Esophagus (tissue), 2 donors: ENCODE data around the gene PTPRU. TPM values are rescaled to one million over a fixed set of nuclear protein-coding genes. Genes with fewer than 3 reads are reported as not detected.

Experiments used
- H3K27ac ChIP-seq, 2 donors: one replicate each; pipeline ENCODE4 v1.5.1; 2013; ENCODE audit warnings: low read depth in 2 of 2, mild to moderate bottlenecking in 2 of 2, inconsistent platforms in 1 of 2, low read length in 1 of 2, moderate library complexity in 1 of 2
- H3K27me3 ChIP-seq, 2 donors: one replicate each; pipeline ENCODE4 v1.6.1; 2013; ENCODE audit warnings: low read length in 2 of 2, control low read depth in 1 of 2, mild to moderate bottlenecking in 1 of 2; ENCODE audit not compliant: insufficient read depth in 2 of 2, control insufficient read depth in 1 of 2
- H3K36me3 ChIP-seq, 2 donors: one replicate each; pipeline ENCODE4 v1.6.1; 2013; ENCODE audit warnings: low read length in 1 of 2; ENCODE audit not compliant: control insufficient read depth in 2 of 2, insufficient read depth in 2 of 2
- H3K4me1 ChIP-seq, 2 donors: one replicate each; pipeline ENCODE4 v1.6.1; 2013; ENCODE audit warnings: low read length in 1 of 2; ENCODE audit not compliant: control insufficient read depth in 2 of 2, insufficient read depth in 2 of 2
- H3K4me3 ChIP-seq, 2 donors: one replicate each; pipeline ENCODE4 v1.5.1; 2013; ENCODE audit warnings: low read length in 2 of 2, mild to moderate bottlenecking in 2 of 2, low read depth in 1 of 2, moderate library complexity in 1 of 2
- H3K9me3 ChIP-seq, 2 donors: one replicate each; pipeline ENCODE4 v1.6.1; 2013; ENCODE audit warnings: mild to moderate bottlenecking in 2 of 2, low read depth in 1 of 2, low read length in 1 of 2, moderate library complexity in 1 of 2; ENCODE audit not compliant: control insufficient read depth in 2 of 2, insufficient read depth in 1 of 2
- WGBS, 2 donors: extraction: QIAGEN DNeasy Blood & Tissue Kit; methylation state at CpG; one replicate each; pipeline ENCODE4 v1.1.7; 2013; 5-methylcytosine and 5-hydroxymethylcytosine counted together
- polyA plus RNA-seq, 2 donors: library from polyadenylated mRNA; stranded (reverse); fragments of 200-250 nt; gene quantifications; one replicate each; pipeline ENCODE4 v1.2.3, GENCODE V29; 2013
- donor health status: healthy with polysubstance abuse.
- donor health status: Bipolar disorder and iron deficiency.

PTPRU gene
- polyA plus RNA-seq, 2 donors: 3.7 to 4.0 TPM

DNA sequence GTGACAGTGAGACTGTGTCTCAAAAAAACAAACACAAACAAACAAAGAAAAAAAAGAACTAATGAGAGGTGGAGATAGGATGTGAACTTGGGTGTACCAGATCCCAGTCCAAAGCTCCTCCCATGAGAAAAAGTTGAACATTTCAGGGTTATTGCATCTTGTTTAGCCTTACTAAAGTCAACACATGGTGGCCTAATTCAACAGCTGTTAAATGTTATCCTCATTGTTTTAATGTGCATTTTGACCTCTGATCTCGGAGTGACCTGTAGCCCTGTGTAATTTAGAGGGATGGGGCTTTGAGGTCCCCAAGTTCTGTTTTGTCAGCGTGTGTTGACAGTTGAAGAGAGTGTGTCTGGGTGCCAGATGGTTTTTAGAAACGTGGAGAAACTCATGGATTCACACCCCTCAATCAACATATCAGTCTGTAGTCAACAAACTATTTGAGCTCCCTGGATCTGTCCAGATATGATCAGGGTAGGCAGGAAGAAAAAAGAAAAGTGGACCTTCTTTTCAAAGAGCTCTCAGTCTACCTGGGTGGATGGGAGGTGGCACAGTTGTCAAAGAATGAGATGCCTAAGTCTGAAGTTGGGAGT lies 34.7 kb downstream of the PTPRU start:
- 51 to 56% methylated on average over 3 of the region's 3 CpGs for WGBS, 2 donors
- Histone ChIP-seq H3K27ac (no peak overlapping the region), H3K36me3 (peaks cover 0 to 2% of the 10 kb centered on the region in 2 donors), H3K27me3 (no peaks in the 10 kb centered on the region), H3K4me1 (peaks cover 0 to 5% of the 10 kb centered on the region in 2 donors), H3K4me3 (no peak overlapping the region), H3K9me3 (no peaks in the 10 kb centered on the region)

DNA sequence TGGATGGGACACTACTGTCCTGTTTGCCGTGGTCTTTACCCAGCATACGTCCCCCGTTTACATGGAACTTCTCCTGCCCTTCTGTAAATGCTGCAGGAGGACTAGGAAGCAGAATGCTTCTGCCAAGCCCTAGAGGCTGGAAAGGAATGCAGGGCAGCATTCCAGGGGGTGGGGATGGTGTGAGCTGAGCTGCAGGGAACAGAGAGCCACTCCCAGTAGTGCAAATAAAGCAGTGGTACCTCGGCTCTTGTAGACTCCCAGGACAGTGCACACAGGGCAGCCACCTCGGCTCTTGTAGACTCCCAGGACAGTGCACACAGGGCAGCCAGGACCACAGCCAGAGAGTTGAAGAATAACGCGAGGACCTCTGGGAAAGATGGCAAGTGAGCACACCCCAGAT lies 35.4 kb downstream of the PTPRU start:
- Histone ChIP-seq H3K9me3 (no peaks in the 10 kb centered on the region), H3K4me1 (peaks cover 0 to 5% of the 10 kb centered on the region in 2 donors), H3K27ac (no peak overlapping the region), H3K4me3 (no peak overlapping the region), H3K36me3 (peaks cover 0 to 2% of the 10 kb centered on the region in 2 donors), H3K27me3 (no peaks in the 10 kb centered on the region)
- WGBS, 2 donors: 9 to 21% methylated on average over 7 of the region's 7 CpGs

DNA sequence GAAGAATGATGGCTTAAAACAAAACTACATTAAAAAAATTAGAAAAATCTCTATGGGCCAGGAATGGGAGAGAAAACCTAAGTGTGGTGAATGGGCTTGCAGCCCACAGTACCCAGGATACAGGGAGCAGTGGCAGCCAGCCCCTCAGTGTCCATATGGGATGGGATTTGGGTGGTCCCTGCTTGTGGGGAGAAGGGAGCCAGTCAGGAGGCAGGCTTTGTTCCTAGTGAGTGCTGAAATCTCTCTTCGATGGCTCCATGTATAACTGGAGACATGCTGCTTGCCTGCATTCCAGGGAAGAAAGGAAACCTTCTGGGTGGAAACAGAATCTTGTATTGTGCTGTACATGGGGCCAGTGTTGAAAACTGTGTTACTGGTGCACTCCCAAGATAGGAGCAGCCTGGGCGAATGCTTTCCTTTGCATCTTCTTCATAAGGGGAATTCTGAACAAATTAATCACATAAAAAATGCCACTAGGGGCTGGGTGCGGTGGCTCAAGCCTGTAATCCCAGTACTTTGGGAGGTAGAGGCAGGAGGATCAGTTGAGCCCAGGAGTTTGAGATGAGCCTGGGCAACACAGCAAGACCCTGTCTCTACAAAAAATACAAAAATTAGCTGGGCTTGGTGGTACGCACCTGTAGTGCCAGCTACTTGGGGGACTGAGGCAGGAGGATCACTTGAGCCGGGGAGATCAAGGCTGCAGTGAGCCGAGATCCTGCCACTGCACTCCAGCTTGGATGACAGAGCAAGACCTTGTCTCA lies 36.0 kb downstream of the PTPRU start:
- no peak overlapping the region for H3K4me3 ChIP-seq
- no peaks in the 10 kb centered on the region for H3K27me3 ChIP-seq
- H3K4me1 ChIP-seq: peaks cover 0 to 5% of the 10 kb centered on the region in 2 donors
- H3K27ac ChIP-seq: no peak overlapping the region
- WGBS, 2 donors: 75 to 76% methylated on average over 6 of the region's 6 CpGs
- H3K36me3 ChIP-seq: peaks cover 0 to 2% of the 10 kb centered on the region in 2 donors
- H3K9me3 ChIP-seq: no peaks in the 10 kb centered on the region

DNA sequence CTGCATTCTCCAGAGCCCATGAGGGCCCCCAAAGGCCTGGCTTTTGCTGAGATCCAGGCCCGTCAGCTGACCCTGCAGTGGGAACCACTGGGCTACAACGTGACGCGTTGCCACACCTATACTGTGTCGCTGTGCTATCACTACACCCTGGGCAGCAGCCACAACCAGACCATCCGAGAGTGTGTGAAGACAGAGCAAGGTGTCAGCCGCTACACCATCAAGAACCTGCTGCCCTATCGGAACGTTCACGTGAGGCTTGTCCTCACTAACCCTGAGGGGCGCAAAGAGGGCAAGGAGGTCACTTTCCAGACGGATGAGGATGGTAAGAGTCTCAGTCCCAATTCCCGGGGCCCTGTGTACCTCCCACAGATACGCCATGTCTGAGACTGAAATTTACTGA lies 39.1 kb downstream of the PTPRU start:
- H3K4me1 ChIP-seq: peaks cover 0 to 5% of the 10 kb centered on the region in 2 donors
- WGBS, 2 donors: 89 to 94% methylated on average over 14 of the region's 14 CpGs
- no peak overlapping the region for H3K27ac ChIP-seq

DNA sequence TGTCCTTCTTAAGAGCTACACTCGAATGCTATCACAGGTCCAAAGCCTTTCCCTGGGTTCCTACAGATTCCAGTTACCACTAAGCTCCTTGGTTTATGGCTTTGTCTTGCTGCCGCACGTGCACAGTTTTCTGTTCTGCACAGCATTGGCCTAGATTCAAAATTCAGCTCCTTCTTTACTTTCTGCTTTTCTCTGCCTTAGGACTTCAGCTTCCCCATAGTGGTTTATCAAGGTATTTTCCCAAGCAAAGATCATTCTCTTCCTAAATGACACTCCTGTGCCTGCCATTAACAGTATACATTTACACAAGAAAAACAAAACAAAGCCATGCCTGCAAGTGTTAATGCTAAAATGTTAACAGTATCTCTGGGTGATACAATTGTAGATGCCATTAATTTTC lies 41.8 kb downstream of the PTPRU start:
- no peaks in the 10 kb centered on the region for H3K9me3 ChIP-seq
- H3K4me3 ChIP-seq: no peak overlapping the region
- H3K4me1 ChIP-seq: peaks cover 0 to 2% of the 10 kb centered on the region in 2 donors
- H3K27ac ChIP-seq: no peak overlapping the region
- no peaks in the 10 kb centered on the region for H3K27me3 ChIP-seq
- 55 to 69% methylated on average over 3 of the region's 3 CpGs for WGBS, 2 donors
- peaks cover 0 to 2% of the 10 kb centered on the region in 2 donors for H3K36me3 ChIP-seq

More for the DNA sequence above, 39.1 kb downstream of the PTPRU start:
- H3K4me3 ChIP-seq: no peak overlapping the region
- no peaks in the 10 kb centered on the region for H3K27me3 ChIP-seq
- peaks cover 0 to 2% of the 10 kb centered on the region in 2 donors for H3K36me3 ChIP-seq
- H3K9me3 ChIP-seq: no peaks in the 10 kb centered on the region

DNA sequence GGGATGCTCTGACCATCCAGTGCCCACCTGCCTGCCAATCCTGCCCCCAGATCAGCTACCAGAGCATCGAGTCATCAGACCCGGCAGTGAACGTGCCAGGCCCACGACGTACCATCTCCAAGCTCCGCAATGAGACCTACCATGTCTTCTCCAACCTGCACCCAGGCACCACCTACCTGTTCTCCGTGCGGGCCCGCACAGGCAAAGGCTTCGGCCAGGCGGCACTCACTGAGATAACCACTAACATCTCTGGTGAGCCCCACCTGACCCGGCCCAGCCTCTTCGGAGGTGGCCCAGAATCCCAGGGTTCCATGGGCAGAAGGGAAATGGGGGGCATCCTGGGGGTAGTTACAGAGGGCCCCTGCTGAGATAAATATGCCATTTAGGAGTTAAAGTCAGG lies 43.1 kb downstream of the PTPRU start:
- H3K9me3 ChIP-seq: no peaks in the 10 kb centered on the region
- H3K27ac ChIP-seq: no peak overlapping the region
- no peaks in the 10 kb centered on the region for H3K27me3 ChIP-seq
- peaks cover 0 to 2% of the 10 kb centered on the region in 2 donors for H3K4me1 ChIP-seq
- 95% methylated on average over 13 of the region's 13 CpGs for WGBS, 2 donors
- no peak overlapping the region for H3K4me3 ChIP-seq
- peaks cover 0 to 2% of the 10 kb centered on the region in 2 donors for H3K36me3 ChIP-seq

DNA sequence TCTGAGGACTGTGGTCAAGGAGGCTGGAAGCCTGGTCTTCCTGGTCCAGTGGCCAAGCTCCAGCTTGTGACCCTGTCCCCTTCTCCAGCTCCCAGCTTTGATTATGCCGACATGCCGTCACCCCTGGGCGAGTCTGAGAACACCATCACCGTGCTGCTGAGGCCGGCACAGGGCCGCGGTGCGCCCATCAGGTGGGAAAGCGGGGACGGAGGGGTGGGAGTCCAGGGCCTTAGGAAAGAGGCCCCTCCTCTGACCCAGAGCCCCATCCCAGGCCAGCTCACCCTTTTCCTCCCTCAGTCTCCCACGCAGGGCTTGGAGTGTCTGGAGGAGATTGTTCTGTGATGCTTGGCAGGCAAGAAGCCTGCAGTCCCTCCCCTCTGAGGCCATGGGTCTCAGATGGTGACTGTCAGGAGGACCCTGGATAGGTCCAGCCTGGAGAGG lies 43.6 kb downstream of the PTPRU start:
- peaks cover 0 to 2% of the 10 kb centered on the region in 2 donors for H3K4me1 ChIP-seq
- 94% methylated on average over 11 of the region's 11 CpGs for WGBS, 2 donors
- H3K9me3 ChIP-seq: no peaks in the 10 kb centered on the region
- no peak overlapping the region for H3K27ac ChIP-seq
- no peaks in the 10 kb centered on the region for H3K27me3 ChIP-seq
- H3K4me3 ChIP-seq: no peak overlapping the region
- peaks cover 0 to 2% of the 10 kb centered on the region in 2 donors for H3K36me3 ChIP-seq

DNA sequence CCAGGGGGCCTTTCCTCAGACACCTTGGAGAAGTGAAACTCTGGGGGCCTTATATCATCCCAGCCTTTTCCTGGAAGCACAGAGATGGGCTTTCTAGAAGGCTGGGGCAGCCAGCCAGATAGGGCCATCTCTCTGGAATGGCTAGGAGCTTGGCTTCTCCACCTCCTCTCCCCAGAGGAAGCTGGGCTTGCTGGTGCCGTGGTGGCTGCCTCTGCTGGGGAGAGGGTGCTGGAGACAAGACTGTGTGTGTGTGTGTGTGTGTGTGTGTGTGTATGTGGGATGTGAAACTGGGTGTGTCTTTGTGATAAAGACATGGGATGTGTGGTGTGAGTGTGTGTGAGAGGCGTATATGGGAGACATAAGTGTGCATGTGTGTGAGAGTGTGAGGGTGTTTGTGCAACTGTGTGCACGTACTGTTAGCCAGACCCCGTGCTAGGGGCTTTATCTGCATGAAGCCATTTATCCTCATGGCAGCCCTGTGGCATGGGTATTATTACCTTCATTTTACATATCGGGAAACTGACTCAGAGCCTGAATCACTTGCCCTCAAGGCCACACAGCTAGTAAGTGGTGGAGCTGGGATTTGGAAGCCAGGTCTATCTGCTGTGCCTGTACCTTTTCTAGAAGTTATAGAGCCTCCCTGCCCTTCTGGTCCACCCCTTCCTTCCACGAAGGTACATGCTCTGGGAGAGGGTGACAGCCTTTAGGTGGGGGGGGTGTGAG lies 44.2 kb downstream of the PTPRU start:
- Histone ChIP-seq H3K9me3 (no peaks in the 10 kb centered on the region), H3K4me3 (no peak overlapping the region), H3K4me1 (peaks cover 0 to 2% of the 10 kb centered on the region in 2 donors), H3K27ac (no peak overlapping the region), H3K27me3 (no peaks in the 10 kb centered on the region), H3K36me3 (peaks cover 0 to under 1% of the 10 kb centered on the region in 2 donors)
- WGBS, 2 donors: 69 to 74% methylated on average over 6 of the region's 6 CpGs

DNA sequence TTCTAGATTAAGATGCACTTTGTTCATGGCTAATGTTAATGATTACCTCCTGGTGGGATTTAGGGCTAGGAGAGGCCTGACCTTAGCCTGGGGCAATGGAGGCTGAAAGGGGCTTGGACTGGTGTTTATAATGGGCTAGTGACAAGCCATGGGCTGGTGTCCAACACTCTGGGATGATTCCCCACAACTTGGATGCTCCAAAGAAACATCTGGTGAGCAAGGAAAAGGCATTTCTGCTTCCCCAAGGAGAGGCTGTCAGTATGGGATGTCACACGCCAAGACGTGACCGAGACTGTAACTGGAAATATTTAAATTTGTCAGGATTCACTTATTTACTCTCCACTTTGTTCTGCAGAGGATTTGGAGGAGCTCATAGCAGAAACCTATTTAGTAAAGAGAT lies 45.2 kb downstream of the PTPRU start:
- WGBS, 2 donors: 66 to 71% methylated on average over 3 of the region's 3 CpGs
- no peaks in the 10 kb centered on the region for H3K36me3 ChIP-seq
- no peaks in the 10 kb centered on the region for H3K9me3 ChIP-seq
- no peaks in the 10 kb centered on the region for H3K27me3 ChIP-seq
- no peak overlapping the region for H3K27ac ChIP-seq
- peaks cover 0 to 2% of the 10 kb centered on the region in 2 donors for H3K4me1 ChIP-seq
- H3K4me3 ChIP-seq: no peak overlapping the region
